Right cardiac atrium (tissue), 5 donors: ENCODE results near the gene TRIM17. TPM values are rescaled to one million over a fixed set of nuclear protein-coding genes. Genes with fewer than 3 reads are reported as not detected.

Source experiments
- ATAC-seq, 2 donors: fragments of 200-7000 bp; cut with Tn5 transposase; one replicate each; pipeline versions ENCODE4 v1.8.0 to v1.9.1; 2020; ENCODE audit warnings: moderate library complexity in 2 of 2, mild to moderate bottlenecking in 1 of 2
- DNase-seq, 3 donors: peaks; one replicate each; pipeline ENCODE4 v3.0.0-alpha.2; 2020
- H3K27ac ChIP-seq: one replicate; pipeline ENCODE4 v1.5.1; 2013; ENCODE audit warnings: mild to moderate bottlenecking, low read length, control low read depth, moderate library complexity
- H3K27me3 ChIP-seq: one replicate; pipeline ENCODE4 v1.6.1; 2013; ENCODE audit not compliant: control insufficient read depth, insufficient read depth
- H3K4me1 ChIP-seq: one replicate; pipeline ENCODE4 v1.6.1; 2013; ENCODE audit warnings: low read length; ENCODE audit not compliant: control insufficient read depth, insufficient read depth
- H3K4me3 ChIP-seq: one replicate; pipeline ENCODE4 v1.5.1; 2013; ENCODE audit warnings: low read length, control low read depth
- H3K9me3 ChIP-seq: one replicate; pipeline ENCODE4 v1.6.1; 2013; ENCODE audit warnings: low read length; ENCODE audit not compliant: control insufficient read depth
- WGBS: extraction: QIAGEN DNeasy Blood & Tissue Kit; methylation state at CpG from one replicate; pipeline ENCODE4 v1.1.7; 2013; 5-methylcytosine and 5-hydroxymethylcytosine counted together
- intact Hi-C, 4 donors: fragments of 100-400 bp; cut with DNase I; formaldehyde crosslinking; loops; one replicate each; pipeline versions ENCODE4 v1.11.0 to v1.14.0; 2022 to 2023
- polyA plus RNA-seq: library from polyadenylated mRNA; stranded (reverse); fragments of 200-250 nt; gene quantifications from one replicate; pipeline ENCODE4 v1.2.3, GENCODE V29; 2013
- total RNA-seq, 4 donors: library from RNA; stranded (reverse); fragmentation: NEBNext Ultra II Directional; extraction: Animal tissue kit (Norgen Biotek cat#: 25700); gene quantifications; one replicate each; pipeline ENCODE4 v1.2.1, GENCODE V29; 2021
- donor health status: healthy with polysubstance abuse.
- donor health status: DM: no; HTN: yes; CAD: no.
- donor health status: DM: no; HTN: no; CAD: no.
- donor health status: DM: no; HTN: yes; CAD: no; lungs with severe emphysema.
- donor health status: DM: yes; HTN: yes; CAD: no.

The TRIM17 gene
- total and polyA plus RNA-seq, 5 donors: 0.41 to 2.4 (median 0.83) TPM

- under 1% methylated on average over 74 of the region's 74 CpGs for WGBS
- no peaks in the 10 kb centered on the region for H3K27me3 ChIP-seq
Measured at GRCh38 chr1:228457396-228458176, 40.9 kb upstream of the TRIM17 start.

GRCh38 chr1:228457017-228457395 is 40.3 kb upstream of the TRIM17 start:
- Histone ChIP-seq H3K4me3 (peak overlapping the region; percentile 35), H3K4me1 (no peaks in the 10 kb centered on the region), H3K27me3 (no peaks in the 10 kb centered on the region), H3K9me3 (no peaks in the 10 kb centered on the region), H3K27ac (peak overlapping the region; percentile 88)
- no peak for DNase-seq
- ATAC-seq: peak; percentile 6 to 12
- WGBS: 14% methylated on average over 13 of the region's 13 CpGs
- intact Hi-C loops: no loop called here

More at GRCh38 chr1:228457396-228458176, 40.9 kb upstream of the TRIM17 start:
- intact Hi-C loops: no loop called here
- peak overlapping the region; percentile 88 for H3K27ac ChIP-seq
- ATAC-seq (peak; percentile 96 to 97), DNase-seq (peak; percentile 84 to 95 (median 94))
- H3K4me1 ChIP-seq: no peaks in the 10 kb centered on the region
- no peaks in the 10 kb centered on the region for H3K9me3 ChIP-seq
- peak overlapping the region; percentile 35 for H3K4me3 ChIP-seq

GRCh38 chr1:228456252-228457016 is 39.8 kb upstream of the TRIM17 start:
- Histone ChIP-seq H3K27me3 (no peaks in the 10 kb centered on the region), H3K27ac (no peak overlapping the region), H3K4me3 (peak overlapping the region; percentile 35), H3K9me3 (no peaks in the 10 kb centered on the region), H3K4me1 (no peaks in the 10 kb centered on the region)
- 60% methylated on average over 6 of the region's 6 CpGs for WGBS
- ATAC-seq (no peak), DNase-seq (no peak)
- intact Hi-C loops: no loop called here

- ATAC-seq (no peak), DNase-seq (no peak)
- intact Hi-C loops: no loop called here
Measured at GRCh38 chr1:228455715-228456114, 39.1 kb upstream of the TRIM17 start.

GRCh38 chr1:228454238-228454637 is 37.6 kb upstream of the TRIM17 start:
- H3K4me1 ChIP-seq: no peaks in the 10 kb centered on the region
- H3K27me3 ChIP-seq: no peaks in the 10 kb centered on the region
- H3K27ac ChIP-seq: no peak overlapping the region
- 68% methylated on average over 1 of the region's 1 CpG for WGBS
- no peaks in the 10 kb centered on the region for H3K9me3 ChIP-seq
- H3K4me3 ChIP-seq: no peak overlapping the region
- ATAC-seq: no peak
- intact Hi-C loops: no loop called here
- no peak for DNase-seq

More at GRCh38 chr1:228455715-228456114, 39.1 kb upstream of the TRIM17 start:
- H3K27ac ChIP-seq: no peak overlapping the region
- H3K4me1 ChIP-seq: no peaks in the 10 kb centered on the region
- H3K27me3 ChIP-seq: no peaks in the 10 kb centered on the region
- no peak overlapping the region for H3K4me3 ChIP-seq
- WGBS: 35% methylated on average over 1 of the region's 1 CpG
- H3K9me3 ChIP-seq: no peaks in the 10 kb centered on the region

GRCh38 chr1:228453614-228454013 is 37.0 kb upstream of the TRIM17 start:
- Histone ChIP-seq H3K27ac (no peak overlapping the region), H3K9me3 (no peaks in the 10 kb centered on the region), H3K27me3 (no peaks in the 10 kb centered on the region), H3K4me3 (no peak overlapping the region), H3K4me1 (no peaks in the 10 kb centered on the region)
- 93% methylated on average over 3 of the region's 3 CpGs for WGBS
- intact Hi-C loops: no loop called here
- ATAC-seq: no peak
- no peak for DNase-seq

- ATAC-seq: no peak
- no peak overlapping the region for H3K4me3 ChIP-seq
- no peaks in the 10 kb centered on the region for H3K4me1 ChIP-seq
- DNase-seq: no peak
- 83% methylated on average over 10 of the region's 10 CpGs for WGBS
- no peak overlapping the region for H3K27ac ChIP-seq
- H3K27me3 ChIP-seq: no peaks in the 10 kb centered on the region
- H3K9me3 ChIP-seq: no peaks in the 10 kb centered on the region
- intact Hi-C loops: no loop called here
Measured at GRCh38 chr1:228453022-228453560, 36.4 kb upstream of the TRIM17 start.

- DNase-seq: peak in 1 of 3 donors; percentile 54
- WGBS: 84% methylated on average over 10 of the region's 10 CpGs
- H3K4me1 ChIP-seq: no peaks in the 10 kb centered on the region
- ATAC-seq: peak in 1 of 2 donors; percentile 17
- H3K4me3 ChIP-seq: no peak overlapping the region
- H3K27me3 ChIP-seq: no peaks in the 10 kb centered on the region
- H3K9me3 ChIP-seq: no peaks in the 10 kb centered on the region
- H3K27ac ChIP-seq: no peak overlapping the region
- intact Hi-C loops: no loop called here
Measured at GRCh38 chr1:228452194-228453021, 35.7 kb upstream of the TRIM17 start.

GRCh38 chr1:228450200-228450599 is 33.5 kb upstream of the TRIM17 start:
- no peaks in the 10 kb centered on the region for H3K27me3 ChIP-seq
- H3K4me1 ChIP-seq: no peaks in the 10 kb centered on the region
- no peak overlapping the region for H3K4me3 ChIP-seq
- H3K27ac ChIP-seq: no peak overlapping the region
- DNase-seq (no peak), ATAC-seq (no peak)
- WGBS: 86% methylated on average over 11 of the region's 11 CpGs
- intact Hi-C loops: no loop called here
- H3K9me3 ChIP-seq: no peaks in the 10 kb centered on the region

- no peak for DNase-seq
- intact Hi-C loops: no loop called here
- Histone ChIP-seq H3K4me1 (no peaks in the 10 kb centered on the region), H3K27me3 (no peaks in the 10 kb centered on the region), H3K27ac (no peak overlapping the region), H3K4me3 (no peak overlapping the region), H3K9me3 (no peaks in the 10 kb centered on the region)
- ATAC-seq: no peak
- 87% methylated on average over 6 of the region's 6 CpGs for WGBS
Measured at GRCh38 chr1:228448372-228448771, 31.7 kb upstream of the TRIM17 start.
